ENCODE data around the gene CLDN7.

DNA sequence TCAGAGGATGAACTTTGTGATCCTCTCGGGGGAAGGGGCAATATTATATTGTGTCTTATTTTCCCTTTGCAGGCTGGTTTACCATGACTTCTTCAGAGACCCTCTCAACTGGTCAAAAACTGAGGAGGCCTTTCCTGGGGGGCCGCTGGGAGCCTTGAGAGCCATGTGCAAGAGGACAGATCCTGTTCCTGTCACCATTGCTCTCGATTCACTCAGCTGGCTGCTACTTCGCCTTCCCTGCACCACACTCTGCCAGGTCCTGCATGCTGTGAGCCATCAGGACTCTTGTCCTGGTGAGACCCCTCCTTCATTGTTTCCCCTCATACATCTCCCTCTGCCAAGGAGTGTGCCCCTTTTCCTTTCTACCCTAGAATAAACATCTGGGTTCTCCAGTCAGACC lies 7.8 kb downstream of the CLDN7 start:
- TF ChIP-seq, protein P1, sequence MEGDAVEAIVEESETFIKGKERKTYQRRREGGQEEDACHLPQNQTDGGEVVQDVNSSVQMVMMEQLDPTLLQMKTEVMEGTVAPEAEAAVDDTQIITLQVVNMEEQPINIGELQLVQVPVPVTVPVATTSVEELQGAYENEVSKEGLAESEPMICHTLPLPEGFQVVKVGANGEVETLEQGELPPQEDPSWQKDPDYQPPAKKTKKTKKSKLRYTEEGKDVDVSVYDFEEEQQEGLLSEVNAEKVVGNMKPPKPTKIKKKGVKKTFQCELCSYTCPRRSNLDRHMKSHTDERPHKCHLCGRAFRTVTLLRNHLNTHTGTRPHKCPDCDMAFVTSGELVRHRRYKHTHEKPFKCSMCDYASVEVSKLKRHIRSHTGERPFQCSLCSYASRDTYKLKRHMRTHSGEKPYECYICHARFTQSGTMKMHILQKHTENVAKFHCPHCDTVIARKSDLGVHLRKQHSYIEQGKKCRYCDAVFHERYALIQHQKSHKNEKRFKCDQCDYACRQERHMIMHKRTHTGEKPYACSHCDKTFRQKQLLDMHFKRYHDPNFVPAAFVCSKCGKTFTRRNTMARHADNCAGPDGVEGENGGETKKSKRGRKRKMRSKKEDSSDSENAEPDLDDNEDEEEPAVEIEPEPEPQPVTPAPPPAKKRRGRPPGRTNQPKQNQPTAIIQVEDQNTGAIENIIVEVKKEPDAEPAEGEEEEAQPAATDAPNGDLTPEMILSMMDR (IDR thresholded peaks at IDR 0.05) = no peak
- no peak for TF ChIP-seq POLR2A (IDR thresholded peaks at IDR 0.05)

Data from thyroid gland (tissue), 4 donors.